MCF 10A (cell line): ENCODE data around the gene SLC1A7. TPM values are rescaled to one million over a fixed set of nuclear protein-coding genes. Genes with fewer than 3 reads are reported as not detected.

Experiments
- BruUV-seq: library from RNA; stranded (reverse); fragments of 400-500 nt; replicated peaks from 2 replicates; lab custom pipeline; 2021; lab: Mats Ljungman, UMichigan
- CTCF ChIA-PET: fragments of 300-600 bp; sonication (Branson Sonifier 250); formaldehyde crosslinking; extraction: SDS; loops from one replicate; lab custom pipeline; 2021; ENCODE audit warnings: antibody characterized with exemption, inconsistent platforms; lab: Yijun Ruan, JAX
- POLR2A ChIA-PET: fragments of 300-600, 350-650 bp; sonication (Branson Sonifier 250); formaldehyde crosslinking; extraction: SDS; loops from one replicate; lab custom pipeline; 2020; ENCODE audit warnings: antibody characterized with exemption, inconsistent platforms; lab: Yijun Ruan, JAX
- DNase-seq: peaks from one replicate; pipeline ENCODE4 v3.0.0-alpha.2; 2018; ENCODE audit not compliant: unreplicated experiment
- H3K27ac Mint-ChIP-seq: one replicate; pipeline ENCODE4 v1.8.0; 2022; ENCODE audit warnings: mild to moderate bottlenecking, low read depth, mixed read lengths; ENCODE audit not compliant: unreplicated experiment
- H3K27me3 Mint-ChIP-seq: one replicate; pipeline ENCODE4 v1.8.0; 2022; ENCODE audit warnings: mixed read lengths; ENCODE audit not compliant: insufficient read depth, unreplicated experiment
- H3K36me3 Mint-ChIP-seq: one replicate; pipeline ENCODE4 v1.8.0; 2022; ENCODE audit warnings: mild to moderate bottlenecking, moderate library complexity, mixed read lengths; ENCODE audit not compliant: insufficient read depth, unreplicated experiment
- H3K4me1 Mint-ChIP-seq: one replicate; pipeline ENCODE4 v1.8.0; 2022; ENCODE audit warnings: mixed read lengths; ENCODE audit not compliant: insufficient read depth, unreplicated experiment
- H3K4me3 Mint-ChIP-seq: one replicate; pipeline ENCODE4 v1.8.0; 2022; ENCODE audit warnings: mild to moderate bottlenecking, moderate library complexity, mixed read lengths; ENCODE audit not compliant: unreplicated experiment
- H3K9me3 Mint-ChIP-seq: one replicate; pipeline ENCODE4 v1.8.0; 2022; ENCODE audit warnings: mixed read lengths; ENCODE audit not compliant: unreplicated experiment
- CTCF ChIP-seq: fragments of 200-600 bp; IDR thresholded peaks from one replicate; pipeline ENCODE4 v1.8.0; 2022; ENCODE audit warnings: antibody characterized with exemption, mild to moderate bottlenecking; ENCODE audit not compliant: unreplicated experiment
- intact Hi-C: fragments of 100-400 bp; cut with micrococcal nuclease; formaldehyde crosslinking; loops from 2 replicates; pipeline ENCODE4 v1.14.1; 2022
- total RNA-seq: library from RNA; stranded (reverse); gene quantifications from 2 replicates; pipeline ENCODE4 v1.2.3, GENCODE V29; 2022

Gene SLC1A7
- total RNA-seq, 1 experiment from 2014 or later: not detected

GRCh38 chr1:53073287-53073686 lies 69.2 kb downstream of the SLC1A7 start:
- POLR2A ChIA-PET: no interaction called here
- H3K27ac Mint-ChIP-seq: no peak overlapping the region
- no peaks in the 10 kb centered on the region for H3K4me1 Mint-ChIP-seq
- no TSS peak for BruUV-seq
- no peak for DNase-seq
- no peaks in the 10 kb centered on the region for H3K27me3 Mint-ChIP-seq
- no peaks in the 10 kb centered on the region for H3K9me3 Mint-ChIP-seq
- intact Hi-C loops: no loop called here
- no peak for TF ChIP-seq CTCF
- CTCF ChIA-PET: no interaction called here
- no peaks in the 10 kb centered on the region for H3K36me3 Mint-ChIP-seq
- no peak overlapping the region for H3K4me3 Mint-ChIP-seq

- no peak for TF ChIP-seq CTCF
- H3K4me1 Mint-ChIP-seq: no peaks in the 10 kb centered on the region
- ChIA-PET POLR2A (no interaction called here), CTCF (no interaction called here)
- H3K4me3 Mint-ChIP-seq: no peak overlapping the region
- no peak for DNase-seq
- no peaks in the 10 kb centered on the region for H3K36me3 Mint-ChIP-seq
- H3K27ac Mint-ChIP-seq: no peak overlapping the region
- no peaks in the 10 kb centered on the region for H3K27me3 Mint-ChIP-seq
- H3K9me3 Mint-ChIP-seq: no peaks in the 10 kb centered on the region
- no TSS peak for BruUV-seq
- intact Hi-C loops: no loop called here
These were observed 70.5 kb downstream of the SLC1A7 start for GRCh38 chr1:53071915-53072314.

GRCh38 chr1:53071167-53071865 lies 71.1 kb downstream of the SLC1A7 start:
- no peak for TF ChIP-seq CTCF
- no peak for DNase-seq
- H3K36me3 Mint-ChIP-seq: no peaks in the 10 kb centered on the region
- H3K4me1 Mint-ChIP-seq: no peaks in the 10 kb centered on the region
- CTCF ChIA-PET: interaction anchor here (0.5 to 0.8 kb wide), 3 partner anchors 109 to 320 kb away, joined by 3 to 6 read pairs (median 4); no protein-coding TSS in a partner anchor
- H3K4me3 Mint-ChIP-seq: no peak overlapping the region
- no peak overlapping the region for H3K27ac Mint-ChIP-seq
- no TSS peak for BruUV-seq
- H3K9me3 Mint-ChIP-seq: no peaks in the 10 kb centered on the region
- H3K27me3 Mint-ChIP-seq: no peaks in the 10 kb centered on the region
- POLR2A ChIA-PET: no interaction called here
- intact Hi-C loops: no loop called here

- no peak overlapping the region for H3K27ac Mint-ChIP-seq
- intact Hi-C loops: no loop called here
- ChIA-PET CTCF (interaction anchor here (0.5 kb wide), 1 partner anchor 319 kb away, joined by 3 read pairs; no protein-coding TSS in a partner anchor), POLR2A (no interaction called here)
- BruUV-seq: no TSS peak
- TF ChIP-seq CTCF: no peak
- no peak overlapping the region for H3K4me3 Mint-ChIP-seq
- no peaks in the 10 kb centered on the region for H3K27me3 Mint-ChIP-seq
- no peaks in the 10 kb centered on the region for H3K9me3 Mint-ChIP-seq
- no peaks in the 10 kb centered on the region for H3K36me3 Mint-ChIP-seq
- no peak for DNase-seq
- no peaks in the 10 kb centered on the region for H3K4me1 Mint-ChIP-seq
These were observed 71.8 kb downstream of the SLC1A7 start for GRCh38 chr1:53070621-53071020.
